GM12872 (cell line): Measurements from ENCODE around the gene INTS14.

Source experiments
- CTCF ChIP-seq: IDR thresholded peaks from 3 replicates; pipeline ENCODE4 v1.5.1; 2011; ENCODE audit warnings: low read depth, mild to moderate bottlenecking, low read length, moderate library complexity; ENCODE audit not compliant: insufficient read depth

Gene INTS14

GRCh38 chr15:65558997-65559760 lies 51.8 kb downstream of the INTS14 start:
- no peak for TF ChIP-seq CTCF

- TF ChIP-seq CTCF = no peak
Observed at GRCh38 chr15:65558336-65558735, 52.6 kb downstream of the INTS14 start.

GRCh38 chr15:65556622-65557021 lies 54.3 kb downstream of the INTS14 start:
- no peak for TF ChIP-seq CTCF

GRCh38 chr15:65553691-65554090 lies 57.2 kb downstream of the INTS14 start:
- TF ChIP-seq CTCF = no peak

GRCh38 chr15:65551183-65551582 lies 59.7 kb downstream of the INTS14 start:
- TF ChIP-seq CTCF = no peak

GRCh38 chr15:65550681-65551098 lies 60.2 kb downstream of the INTS14 start:
- TF ChIP-seq CTCF = no peak

GRCh38 chr15:65547841-65548240 lies 63.1 kb downstream of the INTS14 start:
- no peak for TF ChIP-seq CTCF
